ENCODE results near the gene CRISP3.

Gene CRISP3

GRCh38 chr6:49692534-49692933 is 51.7 kb downstream of the CRISP3 start:
- no peak for DNase-seq (ENCODE audit: low read depth in 2 of 2, low spot score in 1 of 2)
